Measurements from ENCODE around the gene CLEC16A.

The CLEC16A gene

DNA sequence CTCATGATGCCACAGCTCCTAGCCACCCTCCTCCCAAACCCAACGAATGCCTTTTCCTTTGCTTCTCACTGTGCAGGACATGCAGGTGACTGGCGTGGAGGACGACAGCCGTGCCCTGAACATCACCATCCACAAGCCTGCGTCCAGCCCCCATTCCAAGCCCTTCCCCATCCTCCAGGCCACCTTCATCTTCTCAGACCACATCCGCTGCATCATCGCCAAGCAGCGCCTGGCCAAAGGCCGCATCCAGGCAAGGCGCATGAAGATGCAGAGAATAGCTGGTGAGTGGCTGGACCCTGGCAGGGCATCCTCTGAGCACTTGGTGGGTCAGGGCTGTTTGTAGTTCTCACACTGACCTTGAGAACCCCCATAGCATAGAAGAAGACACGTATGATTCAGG is 179.3 kb downstream of the CLEC16A start:
- Histone ChIP-seq H3K36me3 (ENCODE audit: control insufficient read depth, insufficient read depth, low read length) (no peaks in the 10 kb centered on the region), H3K27ac (ENCODE audit: low read length) (no peak overlapping the region), H3K9me3 (ENCODE audit: control insufficient read depth, insufficient read depth, low read length) (no peaks in the 10 kb centered on the region), H3K4me1 (ENCODE audit: control insufficient read depth, insufficient read depth, low read length) (no peaks in the 10 kb centered on the region), H3K4me3 (ENCODE audit: low read length) (no peak overlapping the region), H3K27me3 (ENCODE audit: control insufficient read depth, insufficient read depth, low read length) (no peaks in the 10 kb centered on the region)
- no CpG with 5 or more reads among the region's 11 CpGs for WGBS (ENCODE audit: insufficient coverage, insufficient read length)
- no peak for DNase-seq (ENCODE audit: low read depth, low spot score)

- Histone ChIP-seq H3K27me3 (ENCODE audit: control insufficient read depth, insufficient read depth, low read length) (no peaks in the 10 kb centered on the region), H3K36me3 (ENCODE audit: control insufficient read depth, insufficient read depth, low read length) (no peaks in the 10 kb centered on the region), H3K4me1 (ENCODE audit: control insufficient read depth, insufficient read depth, low read length) (no peaks in the 10 kb centered on the region), H3K27ac (ENCODE audit: low read length) (no peak overlapping the region), H3K4me3 (ENCODE audit: low read length) (no peak overlapping the region), H3K9me3 (ENCODE audit: control insufficient read depth, insufficient read depth, low read length) (no peaks in the 10 kb centered on the region)
- WGBS (ENCODE audit: insufficient coverage, insufficient read length) = no CpG with 5 or more reads among the region's 17 CpGs
- no peak for DNase-seq (ENCODE audit: low read depth, low spot score)
These were observed 181.6 kb downstream of the CLEC16A start for GRCh38 chr16:11125936-11126335.

DNA sequence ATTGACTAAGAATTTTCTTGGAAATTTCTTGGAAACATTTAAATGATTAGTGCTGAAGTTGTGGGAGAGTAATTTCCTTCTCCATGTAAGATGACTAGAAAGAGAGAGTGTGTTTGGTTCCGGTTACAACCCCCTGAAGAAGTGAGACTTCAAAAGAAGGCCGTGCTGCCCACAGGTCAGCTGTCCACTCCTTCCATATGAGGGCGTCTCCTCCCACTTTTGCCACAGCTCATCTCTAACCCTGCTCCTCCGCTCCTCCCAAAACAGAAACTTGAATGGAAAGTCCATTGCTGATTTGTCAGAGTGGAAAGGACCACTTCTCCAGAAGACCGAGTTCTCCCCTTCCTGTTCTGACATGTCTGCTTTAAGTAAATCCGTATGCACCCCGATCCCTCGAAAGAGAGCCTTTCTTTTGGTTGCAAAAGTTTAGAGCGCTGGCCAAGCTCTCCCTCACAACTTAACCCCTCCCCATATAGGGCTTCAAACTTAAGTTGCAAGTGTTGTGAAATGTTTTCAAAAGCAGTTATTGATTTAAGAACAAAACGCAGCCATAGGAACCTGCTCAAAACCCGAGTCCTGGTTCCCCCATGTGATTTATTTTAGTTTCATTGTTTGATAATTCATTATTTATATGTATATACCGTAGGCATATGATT is 182.2 kb downstream of the CLEC16A start:
- H3K4me1 ChIP-seq (ENCODE audit: control insufficient read depth, insufficient read depth, low read length) = no peaks in the 10 kb centered on the region
- no peaks in the 10 kb centered on the region for H3K36me3 ChIP-seq (ENCODE audit: control insufficient read depth, insufficient read depth, low read length)
- no CpG with 5 or more reads among the region's 12 CpGs for WGBS (ENCODE audit: insufficient coverage, insufficient read length)
- H3K4me3 ChIP-seq (ENCODE audit: low read length) = no peak overlapping the region
- H3K27me3 ChIP-seq (ENCODE audit: control insufficient read depth, insufficient read depth, low read length) = no peaks in the 10 kb centered on the region
- H3K27ac ChIP-seq (ENCODE audit: low read length) = no peak overlapping the region
- no peak for DNase-seq (ENCODE audit: low read depth, low spot score)
- no peaks in the 10 kb centered on the region for H3K9me3 ChIP-seq (ENCODE audit: control insufficient read depth, insufficient read depth, low read length)

DNA sequence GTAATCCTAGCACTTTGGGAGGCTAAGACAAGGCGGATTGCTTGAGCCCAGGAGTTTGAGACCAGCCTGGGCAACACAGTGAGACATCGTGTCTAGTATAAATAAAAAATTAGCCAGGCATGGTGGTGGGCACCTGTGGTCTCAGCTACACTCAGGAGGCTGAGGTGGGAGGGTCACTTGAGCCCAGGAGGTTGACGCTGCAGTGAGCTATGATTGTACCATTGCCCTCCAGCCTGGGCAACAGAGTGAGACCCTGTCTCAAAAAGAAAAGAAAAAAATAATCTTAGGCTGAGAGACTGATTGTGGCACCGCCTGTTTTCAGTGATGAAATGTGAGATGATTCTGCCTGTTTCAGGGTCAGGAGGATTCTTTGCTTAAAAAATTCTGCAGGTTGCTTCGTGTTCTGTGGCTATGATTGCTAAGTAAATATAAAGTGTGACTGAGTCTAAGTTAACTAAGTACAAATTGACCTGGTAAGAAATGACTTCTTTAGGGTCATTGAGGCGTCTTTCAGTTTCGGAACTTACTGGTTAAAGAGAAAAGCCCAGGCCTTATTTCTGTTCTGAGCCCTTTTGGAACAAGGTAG is 183.3 kb downstream of the CLEC16A start:
- Histone ChIP-seq H3K4me1 (ENCODE audit: control insufficient read depth, insufficient read depth, low read length) (no peaks in the 10 kb centered on the region), H3K27me3 (ENCODE audit: control insufficient read depth, insufficient read depth, low read length) (no peaks in the 10 kb centered on the region), H3K4me3 (ENCODE audit: low read length) (no peak overlapping the region), H3K9me3 (ENCODE audit: control insufficient read depth, insufficient read depth, low read length) (no peaks in the 10 kb centered on the region), H3K27ac (ENCODE audit: low read length) (no peak overlapping the region), H3K36me3 (ENCODE audit: control insufficient read depth, insufficient read depth, low read length) (no peaks in the 10 kb centered on the region)
- DNase-seq (ENCODE audit: low read depth, low spot score) = no peak
- no CpG with 5 or more reads among the region's 7 CpGs for WGBS (ENCODE audit: insufficient coverage, insufficient read length)

- H3K9me3 ChIP-seq (ENCODE audit: control insufficient read depth, insufficient read depth, low read length) = no peaks in the 10 kb centered on the region
- no peak for DNase-seq (ENCODE audit: low read depth, low spot score)
- no CpG with 5 or more reads among the region's 9 CpGs for WGBS (ENCODE audit: insufficient coverage, insufficient read length)
- H3K36me3 ChIP-seq (ENCODE audit: control insufficient read depth, insufficient read depth, low read length) = no peaks in the 10 kb centered on the region
- H3K27ac ChIP-seq (ENCODE audit: low read length) = no peak overlapping the region
- no peaks in the 10 kb centered on the region for H3K27me3 ChIP-seq (ENCODE audit: control insufficient read depth, insufficient read depth, low read length)
- no peak overlapping the region for H3K4me3 ChIP-seq (ENCODE audit: low read length)
- H3K4me1 ChIP-seq (ENCODE audit: control insufficient read depth, insufficient read depth, low read length) = no peaks in the 10 kb centered on the region
These were observed 184.1 kb downstream of the CLEC16A start for GRCh38 chr16:11128211-11129141.

DNA sequence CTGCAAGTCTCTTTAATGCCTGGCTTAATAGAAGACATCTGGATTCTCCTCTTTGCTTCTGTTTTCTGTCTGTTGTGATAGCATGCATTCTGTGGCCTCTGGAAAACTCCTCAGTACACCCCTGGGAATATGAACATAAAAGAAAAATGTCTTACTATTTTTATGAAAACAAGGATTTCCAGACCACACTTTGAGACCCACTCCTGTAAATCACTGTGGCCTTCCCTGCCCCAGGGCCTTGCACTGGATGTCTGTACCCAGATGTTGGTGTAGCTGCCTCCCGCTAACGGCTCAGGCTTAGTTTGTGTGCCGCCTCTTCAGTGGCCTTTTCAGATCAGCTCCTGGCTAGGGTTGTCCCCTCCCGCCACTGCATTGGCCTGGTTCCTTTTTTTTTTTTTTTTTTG is 185.0 kb downstream of the CLEC16A start:
- H3K9me3 ChIP-seq (ENCODE audit: control insufficient read depth, insufficient read depth, low read length) = no peaks in the 10 kb centered on the region
- no peak overlapping the region for H3K4me3 ChIP-seq (ENCODE audit: low read length)
- H3K27me3 ChIP-seq (ENCODE audit: control insufficient read depth, insufficient read depth, low read length) = no peaks in the 10 kb centered on the region
- WGBS (ENCODE audit: insufficient coverage, insufficient read length) = no CpG with 5 or more reads among the region's 4 CpGs
- no peaks in the 10 kb centered on the region for H3K36me3 ChIP-seq (ENCODE audit: control insufficient read depth, insufficient read depth, low read length)
- H3K27ac ChIP-seq (ENCODE audit: low read length) = no peak overlapping the region
- no peaks in the 10 kb centered on the region for H3K4me1 ChIP-seq (ENCODE audit: control insufficient read depth, insufficient read depth, low read length)
- no peak for DNase-seq (ENCODE audit: low read depth, low spot score)

- no peaks in the 10 kb centered on the region for H3K9me3 ChIP-seq (ENCODE audit: control insufficient read depth, insufficient read depth, low read length)
- H3K36me3 ChIP-seq (ENCODE audit: control insufficient read depth, insufficient read depth, low read length) = no peaks in the 10 kb centered on the region
- H3K27me3 ChIP-seq (ENCODE audit: control insufficient read depth, insufficient read depth, low read length) = no peaks in the 10 kb centered on the region
- WGBS (ENCODE audit: insufficient coverage, insufficient read length) = no CpG with 5 or more reads among the region's 8 CpGs
- H3K4me1 ChIP-seq (ENCODE audit: control insufficient read depth, insufficient read depth, low read length) = no peaks in the 10 kb centered on the region
- no peak overlapping the region for H3K27ac ChIP-seq (ENCODE audit: low read length)
- no peak for DNase-seq (ENCODE audit: low read depth, low spot score)
- no peak overlapping the region; the same call in 1 of the 2 replicates for H3K4me3 ChIP-seq (ENCODE audit: low read length)
These were observed 186.8 kb downstream of the CLEC16A start for GRCh38 chr16:11130978-11131665.

- WGBS (ENCODE audit: insufficient coverage, insufficient read length) = no CpG with 5 or more reads among the region's 7 CpGs
- Histone ChIP-seq H3K36me3 (ENCODE audit: control insufficient read depth, insufficient read depth, low read length) (no peaks in the 10 kb centered on the region), H3K27ac (ENCODE audit: low read length) (no peak overlapping the region), H3K27me3 (ENCODE audit: control insufficient read depth, insufficient read depth, low read length) (no peaks in the 10 kb centered on the region), H3K4me3 (ENCODE audit: low read length) (no peak overlapping the region), H3K9me3 (ENCODE audit: control insufficient read depth, insufficient read depth, low read length) (no peaks in the 10 kb centered on the region), H3K4me1 (ENCODE audit: control insufficient read depth, insufficient read depth, low read length) (no peaks in the 10 kb centered on the region)
- no peak for DNase-seq (ENCODE audit: low read depth, low spot score)
These were observed 187.3 kb downstream of the CLEC16A start for GRCh38 chr16:11131706-11132105.

DNA sequence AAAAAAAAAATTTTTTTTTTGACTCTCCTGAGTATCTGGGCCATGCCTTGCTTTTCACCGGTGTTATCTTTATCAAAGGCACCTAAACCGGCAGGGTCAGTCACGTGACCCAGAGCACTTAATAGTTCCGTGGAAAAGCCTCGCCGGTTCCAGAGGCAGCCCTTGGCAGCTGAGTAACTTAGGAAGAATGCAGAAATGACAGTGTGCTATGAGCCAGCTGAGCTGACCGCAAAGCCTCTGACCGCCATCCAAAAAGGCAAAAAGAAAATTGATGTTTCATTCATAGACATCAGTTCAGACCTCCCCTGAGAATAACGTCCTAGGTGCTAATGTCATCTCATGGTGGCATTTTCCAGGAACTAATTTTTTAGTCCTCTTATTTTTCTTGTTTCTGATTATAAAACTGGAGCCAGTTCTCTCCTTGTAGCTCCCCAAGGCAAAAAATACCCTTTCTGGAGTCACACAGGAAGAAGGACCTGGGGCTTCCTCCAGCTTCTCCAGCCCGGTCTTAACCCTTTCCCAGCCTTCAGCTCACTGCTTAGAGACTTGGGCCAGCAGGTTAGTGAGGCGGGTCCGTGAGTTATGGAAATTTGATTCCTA is 189.1 kb downstream of the CLEC16A start:
- no CpG with 5 or more reads among the region's 12 CpGs for WGBS (ENCODE audit: insufficient coverage, insufficient read length)
- no peak for DNase-seq (ENCODE audit: low read depth, low spot score)
- H3K9me3 ChIP-seq (ENCODE audit: control insufficient read depth, insufficient read depth, low read length) = no peaks in the 10 kb centered on the region
- no peak overlapping the region for H3K27ac ChIP-seq (ENCODE audit: low read length)
- no peaks in the 10 kb centered on the region for H3K4me1 ChIP-seq (ENCODE audit: control insufficient read depth, insufficient read depth, low read length)
- no peaks in the 10 kb centered on the region for H3K36me3 ChIP-seq (ENCODE audit: control insufficient read depth, insufficient read depth, low read length)
- H3K4me3 ChIP-seq (ENCODE audit: low read length) = no peak overlapping the region
- no peaks in the 10 kb centered on the region for H3K27me3 ChIP-seq (ENCODE audit: control insufficient read depth, insufficient read depth, low read length)
